ENCODE data around the gene APEH. TPM values are rescaled to one million over a fixed set of nuclear protein-coding genes. Genes with fewer than 3 reads are reported as not detected.

The APEH gene
- total and polyA plus RNA-seq, 2 of the 13 experiments (the other 11 are each of a cell fraction or from before 2014, with no cell fraction given): 116 to 130 TPM

- TF ChIP-seq ZNF687 (CRISPR knock-in tag; IDR thresholded peaks at IDR 0.05) (peak; percentile 78), ZXDC (CRISPR knock-in tag; IDR thresholded peaks at IDR 0.05) (0 out of 2 replicates have a peak, but pooled peaks have one; percentile 0), NCOA1 (CRISPR knock-in tag; IDR thresholded peaks at IDR 0.05) (no peak), RAD51 (IDR thresholded peaks at IDR 0.05; ENCODE audit: borderline replicate concordance) (no peak), ZNF251 (CRISPR knock-in tag; IDR thresholded peaks at IDR 0.05) (no peak), SPEN (CRISPR knock-in tag; IDR thresholded peaks at IDR 0.05; ENCODE audit: low read depth) (peak; percentile 77), PCBP1 (IDR thresholded peaks at IDR 0.05; ENCODE audit: borderline replicate concordance, low read depth, low read length) (no peak), BHLHE40 (IDR thresholded peaks at IDR 0.05; ENCODE audit: low read length) (no peak), ZBTB44 (CRISPR knock-in tag; IDR thresholded peaks at IDR 0.05) (no peak), ZHX1 (CRISPR knock-in tag; IDR thresholded peaks at IDR 0.05; ENCODE audit: low read depth) (peak; percentile 49; the same call in 1 of the 2 replicates), ZNF777 (CRISPR knock-in tag; IDR thresholded peaks at IDR 0.05) (peak; percentile 41; the same call in 1 of the 2 replicates), DNMT3B (CRISPR knock-in tag; conservative IDR thresholded peaks at IDR 0.05) (no peak; the same call in 1 of the 2 replicates), ZNF713 (CRISPR knock-in tag; IDR thresholded peaks at IDR 0.05) (peak; percentile 38; the same call in 1 of the 2 replicates), TEAD2 (CRISPR knock-in tag; IDR thresholded peaks at IDR 0.05) (no peak), EP300 (IDR thresholded peaks at IDR 0.05; ENCODE audit: low read depth in 2 of 2, low read length in 2 of 2) (no peak), EP300 (CRISPR knock-in tag; IDR thresholded peaks at IDR 0.05; ENCODE audit: borderline replicate concordance) (no peak; the same call in 1 of the 2 replicates), ZNF441 (CRISPR knock-in tag; IDR thresholded peaks at IDR 0.05; ENCODE audit: borderline replicate concordance) (no peak)
These were observed 49.7 kb downstream of the APEH start, which contains the start of gene GMPPB (continued) for GRCh38 chr3:49723628-49724551.
